ENCODE measurements around the gene CTNNB1.

Gene CTNNB1

GRCh38 chr3:41237907-41238306, 38.6 kb downstream of the CTNNB1 start:
- TF ChIP-seq RARB (CRISPR knock-in tag; IDR thresholded peaks at IDR 0.05) (no peak), ZC3H10 (CRISPR knock-in tag; IDR thresholded peaks at IDR 0.05) (no peak), TOX (CRISPR knock-in tag; IDR thresholded peaks at IDR 0.05; ENCODE audit: borderline replicate concordance) (no peak), OSR1 (CRISPR knock-in tag; IDR thresholded peaks at IDR 0.05) (no peak), ZNF70 (CRISPR knock-in tag; IDR thresholded peaks at IDR 0.05) (no peak), ZFP3 (CRISPR knock-in tag; IDR thresholded peaks at IDR 0.05) (no peak), BACH2 (CRISPR knock-in tag; IDR thresholded peaks at IDR 0.05; ENCODE audit: borderline replicate concordance) (no peak), ZNF565 (CRISPR knock-in tag; conservative IDR thresholded peaks at IDR 0.05; ENCODE audit: low read depth) (no peak), ISL1 (CRISPR knock-in tag; IDR thresholded peaks at IDR 0.05) (no peak), ZNF8 (CRISPR knock-in tag; IDR thresholded peaks at IDR 0.05) (no peak), CSDC2 (CRISPR knock-in tag; IDR thresholded peaks at IDR 0.05) (no peak), PPARA (CRISPR knock-in tag; IDR thresholded peaks at IDR 0.05; ENCODE audit: borderline replicate concordance) (no peak), TSHZ2 (CRISPR knock-in tag; IDR thresholded peaks at IDR 0.05) (no peak)
- ATAC-seq, result no peak

GRCh38 chr3:41239587-41239986, 40.3 kb downstream of the CTNNB1 start:
- TF ChIP-seq RARB (CRISPR knock-in tag; IDR thresholded peaks at IDR 0.05) (no peak), POU6F1 (CRISPR knock-in tag; IDR thresholded peaks at IDR 0.05; ENCODE audit: borderline replicate concordance, low read depth) (no peak), ZNF70 (CRISPR knock-in tag; IDR thresholded peaks at IDR 0.05) (no peak), BACH2 (CRISPR knock-in tag; IDR thresholded peaks at IDR 0.05; ENCODE audit: borderline replicate concordance) (no peak), TOX (CRISPR knock-in tag; IDR thresholded peaks at IDR 0.05; ENCODE audit: borderline replicate concordance) (no peak), ZNF8 (CRISPR knock-in tag; IDR thresholded peaks at IDR 0.05) (no peak), ZNF565 (CRISPR knock-in tag; conservative IDR thresholded peaks at IDR 0.05; ENCODE audit: low read depth) (no peak), TCF4 (CRISPR knock-in tag; IDR thresholded peaks at IDR 0.05; ENCODE audit: borderline replicate concordance) (no peak), ESRRG (CRISPR knock-in tag; IDR thresholded peaks at IDR 0.05) (no peak), CSRNP3 (CRISPR knock-in tag; IDR thresholded peaks at IDR 0.05) (no peak), ZFP3 (CRISPR knock-in tag; IDR thresholded peaks at IDR 0.05) (no peak), CSDC2 (CRISPR knock-in tag; IDR thresholded peaks at IDR 0.05) (no peak), SNAI2 (CRISPR knock-in tag; IDR thresholded peaks at IDR 0.05) (no peak), TSHZ2 (CRISPR knock-in tag; IDR thresholded peaks at IDR 0.05) (no peak), CREB5 (CRISPR knock-in tag; IDR thresholded peaks at IDR 0.05; ENCODE audit: low read depth) (no peak), OSR1 (CRISPR knock-in tag; IDR thresholded peaks at IDR 0.05) (no peak)
- no peak for ATAC-seq

- no peak for ATAC-seq
- no peak for TF ChIP-seq ZNF565 (CRISPR knock-in tag; conservative IDR thresholded peaks at IDR 0.05; ENCODE audit: low read depth)
Observed at GRCh38 chr3:41241161-41241560, 41.9 kb downstream of the CTNNB1 start.

Data from SK-N-SH treated with all-trans-retinoic acid at 6 μM for 48 hours (cell line).